HL-60/S4 treated with phorbol 12-myristate 13-acetate at 8.2 ng/mL for 4 days and 3 days (cell line): ENCODE results near the gene CIAO1.
"Not testable (repeated sequence)": the region's sequence is repeated elsewhere in the genome, so short reads cannot be mapped to it uniquely, and the experiment has no call there.

Source experiments
- in situ Hi-C: fragments of 300-500 bp; cut with MboI; formaldehyde crosslinking; loops from 2 replicates; pipeline ENCODE4 v1.15.0; 2022; ENCODE audit warnings: low sequenced_read_pairs

Gene CIAO1

DNA sequence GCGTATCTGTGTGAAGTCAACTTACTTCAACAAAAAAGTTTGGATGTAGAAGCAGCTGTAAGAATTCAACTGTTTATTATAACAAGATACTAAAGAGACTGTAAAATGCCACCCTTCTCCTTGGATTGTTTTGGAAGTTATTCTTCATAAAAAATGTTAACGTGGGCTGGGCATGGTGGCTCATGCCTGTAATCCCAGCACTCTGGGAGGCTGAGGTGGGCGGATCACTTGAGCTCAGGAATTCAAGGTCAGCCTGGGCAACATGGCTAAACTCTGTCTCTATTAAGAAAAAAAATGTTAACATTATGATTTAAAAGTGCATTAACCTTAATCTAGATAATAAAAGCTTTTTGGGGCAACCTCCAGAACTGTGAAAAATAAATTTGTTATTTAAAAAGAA lies 7.7 kb downstream of the CIAO1 start:
- in situ Hi-C loops, result loop anchor here (25.0 kb wide), 1 partner anchor 261 kb away; no protein-coding TSS in a partner anchor

DNA sequence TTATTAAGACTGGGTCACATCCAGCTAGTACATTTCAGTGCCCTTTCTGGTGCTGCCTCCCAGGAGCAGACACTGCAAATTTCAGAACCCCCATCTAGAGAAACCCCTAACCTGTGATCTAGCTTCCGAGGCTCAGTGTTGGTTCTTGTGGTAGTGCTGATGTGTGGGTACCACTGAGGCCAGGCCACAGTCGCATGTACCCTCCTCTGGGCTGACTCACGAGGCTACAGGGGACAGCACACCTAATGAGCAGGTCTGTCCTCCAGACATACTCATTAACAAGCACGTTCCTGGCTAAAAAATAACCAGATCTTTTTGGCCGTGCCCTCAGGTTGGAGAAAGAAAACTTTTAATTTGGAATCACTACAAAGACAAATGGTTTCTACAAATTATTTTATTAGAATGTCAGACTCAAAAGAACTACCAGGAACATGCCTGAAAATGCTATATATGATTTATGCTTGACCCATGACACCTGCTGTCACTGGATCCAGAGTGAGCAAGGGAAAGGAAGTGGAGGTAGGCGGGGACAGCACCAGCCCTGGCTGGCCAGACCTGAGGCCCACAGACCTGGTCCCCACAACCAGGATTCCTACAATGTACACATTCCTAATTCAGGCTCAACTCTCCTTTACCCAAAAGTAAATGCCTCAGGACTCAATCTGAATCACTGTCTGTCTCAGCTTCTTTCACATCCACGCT lies 8.5 kb downstream of the CIAO1 start:
- in situ Hi-C loops, result loop anchor here (25.0 kb wide), 1 partner anchor 262 kb away; no protein-coding TSS in a partner anchor

DNA sequence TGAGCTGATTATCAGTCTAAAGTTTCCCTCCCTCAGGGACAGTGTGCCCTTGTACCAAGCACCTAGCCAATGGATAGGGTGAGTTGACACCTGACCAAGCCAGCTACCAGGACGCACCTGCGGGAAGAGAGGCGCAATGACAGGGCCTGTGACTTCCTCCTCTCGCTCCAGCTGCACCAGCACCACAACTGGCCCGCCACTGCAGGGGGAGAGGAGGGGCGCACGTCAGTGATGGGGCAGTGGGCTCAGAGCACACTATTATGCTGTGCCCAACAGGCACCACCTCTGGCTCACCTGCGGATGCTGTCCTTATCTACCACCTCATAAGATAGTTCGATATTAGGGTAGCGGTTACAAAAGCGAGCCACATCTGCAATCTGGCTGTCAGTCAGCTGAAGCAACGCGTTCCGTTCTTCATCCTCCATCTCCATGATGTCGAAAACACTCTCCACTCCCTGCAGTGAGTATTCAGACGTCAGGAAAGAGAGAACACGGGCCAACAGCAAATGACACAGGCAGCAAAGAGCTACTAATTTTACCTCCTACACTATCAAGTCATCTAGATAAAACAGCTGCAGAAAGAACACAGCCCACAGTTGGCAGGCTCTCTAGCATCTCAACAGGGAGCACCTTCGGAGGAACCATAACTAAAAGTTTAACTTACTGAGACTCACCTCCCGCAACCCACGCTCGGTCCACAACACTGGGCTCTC lies 10.9 kb downstream of the CIAO1 start:
- in situ Hi-C loops, result no loop called here

DNA sequence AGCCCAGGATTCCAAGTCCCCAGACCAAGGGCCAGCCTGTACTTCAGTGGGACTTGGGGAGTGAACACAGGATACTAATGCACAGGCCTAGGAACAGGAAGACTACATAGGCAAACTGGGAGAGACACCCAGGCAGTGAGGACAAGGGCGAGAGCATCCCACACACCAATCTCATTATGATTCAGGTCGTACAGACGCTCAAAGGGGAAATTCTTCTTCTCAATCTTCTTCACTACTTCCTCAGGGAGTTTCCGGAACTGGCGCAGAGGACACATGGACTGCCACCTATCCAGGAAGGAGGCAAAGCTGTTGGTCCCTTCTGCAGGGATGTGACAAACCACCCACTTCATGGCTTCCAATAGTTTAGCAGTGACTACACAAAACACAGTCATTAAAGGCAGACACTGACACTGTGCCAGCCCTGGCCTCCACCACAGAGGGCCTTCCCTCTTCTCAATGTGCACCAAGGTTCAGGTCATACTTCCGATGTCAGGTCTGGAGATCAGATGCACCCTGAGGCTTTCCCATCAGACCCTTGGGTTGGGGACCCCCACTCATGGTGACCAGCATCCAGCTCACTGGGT lies 21.3 kb downstream of the CIAO1 start:
- in situ Hi-C loops, result no loop called here

DNA sequence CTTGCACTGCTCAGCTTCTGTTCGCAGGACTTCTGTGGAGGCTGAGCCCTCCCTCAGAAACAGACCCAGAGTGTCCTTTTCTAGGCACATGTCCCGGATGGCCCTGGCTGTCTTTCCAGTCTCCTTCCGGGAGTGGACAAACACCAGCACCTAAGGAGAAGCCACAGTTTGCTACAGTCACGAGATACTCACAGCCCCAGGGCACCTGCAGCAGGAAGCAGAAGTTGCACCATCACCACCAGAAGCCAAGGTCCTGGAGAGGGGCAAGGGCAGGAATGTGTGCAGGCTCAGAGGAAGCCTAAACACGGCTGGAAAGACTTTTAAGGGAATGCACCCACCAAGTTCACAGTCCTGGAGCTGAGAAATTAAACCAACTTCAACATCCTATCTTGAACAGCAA lies 25.7 kb downstream of the CIAO1 start:
- in situ Hi-C loops, result no loop called here

DNA sequence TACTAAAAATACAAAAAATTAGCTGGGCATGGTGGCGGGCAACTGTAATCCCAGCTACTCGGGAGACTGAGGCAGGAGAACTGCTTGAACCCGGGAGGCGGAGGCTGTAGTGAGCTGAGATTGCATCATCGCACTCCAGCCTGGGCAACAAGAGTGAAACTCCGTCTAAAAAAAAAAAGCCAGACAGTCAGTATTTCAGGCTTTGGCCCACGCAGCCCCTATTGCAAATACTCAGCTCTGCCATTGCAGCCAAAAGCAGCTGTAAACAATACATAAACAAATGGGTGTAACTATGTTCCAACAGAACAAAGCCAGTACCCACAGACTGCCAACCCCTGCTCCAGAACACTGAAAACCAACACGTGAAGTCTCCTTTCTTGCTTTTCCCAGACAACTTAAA lies 28.2 kb downstream of the CIAO1 start:
- in situ Hi-C loops, result not testable (repeated sequence)

DNA sequence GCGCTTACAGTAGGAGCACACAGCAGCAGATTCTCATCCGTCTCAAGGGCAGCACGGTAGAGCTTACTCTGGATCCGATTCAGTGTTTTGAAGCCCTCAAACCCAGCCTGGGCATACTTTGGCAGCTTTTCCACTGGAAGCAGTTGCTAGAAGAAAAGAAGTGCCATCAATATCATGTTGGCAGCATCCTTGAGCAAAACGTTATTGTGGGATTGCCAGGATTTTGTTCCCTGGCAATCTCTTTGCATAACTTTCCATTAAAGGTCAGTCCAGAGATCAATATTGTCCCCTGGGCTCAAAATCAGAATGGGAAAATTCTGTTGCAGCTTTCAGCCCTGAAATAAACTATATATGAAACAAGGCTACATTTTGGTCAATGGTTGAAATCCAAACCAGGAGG lies 30.9 kb downstream of the CIAO1 start:
- in situ Hi-C loops, result no loop called here

DNA sequence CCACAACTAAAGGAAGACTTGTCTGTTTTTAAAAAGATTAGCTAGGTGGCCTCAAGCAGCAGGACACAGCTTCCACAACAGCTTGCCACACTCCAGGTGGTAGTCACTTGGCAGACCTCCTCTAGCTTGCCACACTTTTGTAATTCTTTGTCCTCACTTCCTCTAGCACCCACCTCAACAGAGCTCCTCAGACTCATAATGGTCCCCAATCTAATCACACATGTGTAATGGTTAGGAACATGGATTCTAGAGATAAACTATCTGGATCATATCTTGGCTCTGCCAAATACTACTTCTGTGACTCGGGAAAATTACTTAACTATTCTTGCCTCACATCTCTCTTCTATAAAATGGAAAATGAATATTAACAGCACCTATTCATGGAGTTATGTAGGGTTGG lies 35.8 kb downstream of the CIAO1 start:
- in situ Hi-C loops, result no loop called here

DNA sequence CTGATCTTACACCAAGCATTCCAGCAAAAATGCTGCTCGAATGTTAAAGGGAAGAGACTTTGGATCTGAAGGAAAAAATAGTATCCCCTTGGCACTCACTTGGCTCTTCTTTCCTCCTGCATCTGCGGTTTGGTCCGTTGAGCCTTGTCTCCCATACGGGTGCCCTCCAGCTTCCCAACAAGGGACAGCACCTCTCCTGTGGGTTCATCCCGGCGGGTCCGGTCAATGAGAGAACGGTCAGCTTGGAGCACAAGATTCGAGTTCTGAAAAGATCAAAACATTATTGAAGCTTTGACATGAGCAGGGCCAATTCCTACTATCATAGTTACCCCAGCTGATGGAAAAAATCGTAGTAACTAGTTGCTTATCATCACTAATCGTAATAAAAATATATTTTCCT lies 38.6 kb downstream of the CIAO1 start:
- in situ Hi-C loops, result no loop called here

DNA sequence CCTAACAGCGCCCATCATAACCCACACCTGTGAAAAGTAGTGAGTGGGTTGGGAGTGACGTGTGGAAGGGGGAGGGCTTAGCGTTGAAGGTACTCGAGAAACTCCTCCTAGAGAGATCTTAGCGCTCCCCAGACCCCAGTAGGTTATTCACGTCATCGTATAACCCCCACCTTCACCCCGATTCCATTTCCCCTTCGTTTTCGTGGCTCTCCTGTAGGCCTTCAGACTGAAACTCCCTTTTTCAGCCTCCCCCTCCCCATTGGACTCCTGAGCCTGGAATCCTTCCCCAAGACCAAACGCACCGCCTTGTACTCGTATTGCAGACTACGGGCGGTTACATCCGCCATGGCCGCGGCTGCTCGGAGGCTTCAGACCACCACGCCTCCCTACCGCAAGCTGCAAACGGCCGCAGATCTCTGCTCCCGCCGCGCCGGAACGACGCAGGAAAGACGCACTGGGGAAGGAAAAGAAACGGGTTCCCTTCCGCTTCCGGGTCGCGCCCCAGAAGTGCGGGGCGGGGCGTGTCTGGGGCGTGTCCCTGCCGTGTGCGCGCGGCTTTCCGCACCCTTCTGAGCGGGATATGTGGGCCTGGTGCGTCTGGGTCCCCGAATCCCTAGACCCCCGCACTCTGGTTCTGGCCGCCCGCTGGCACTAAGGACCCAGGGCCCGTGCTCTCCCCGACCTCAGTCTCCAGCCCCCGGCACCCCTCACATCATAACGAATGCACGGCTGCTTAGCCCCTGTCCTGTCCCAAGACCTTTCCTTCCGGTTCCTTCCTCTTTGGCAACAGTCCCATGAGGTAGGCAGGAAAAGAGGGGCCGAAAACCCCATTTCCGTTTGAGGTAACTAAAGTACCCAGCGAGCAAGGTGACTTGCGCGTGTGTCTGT lies 39.3 kb downstream of the CIAO1 start, which contains the start of gene SNRNP200:
SNRNP200 (minus strand) TSS at position 456 of the 888 bp plus-strand sequence; CDS start at position 347, 109 bp downstream.
- in situ Hi-C loops, result no loop called here

DNA sequence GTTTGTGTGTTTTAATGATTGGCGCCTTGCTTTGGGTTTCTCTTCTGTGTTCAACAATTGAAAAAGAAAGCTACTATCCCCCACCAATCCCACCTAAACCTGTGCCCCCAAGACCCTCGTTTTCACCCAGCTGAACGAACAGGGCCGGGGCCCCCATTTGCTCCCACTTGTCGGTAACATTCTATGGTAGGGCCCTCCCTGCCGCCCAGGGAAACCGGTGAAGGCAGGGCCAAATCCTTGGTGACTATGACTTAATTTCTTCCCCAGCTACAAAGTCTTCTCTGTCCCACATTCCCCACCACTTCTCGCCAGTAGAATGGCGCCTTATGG lies 39.9 kb downstream of the CIAO1 start:
- in situ Hi-C loops, result no loop called here

DNA sequence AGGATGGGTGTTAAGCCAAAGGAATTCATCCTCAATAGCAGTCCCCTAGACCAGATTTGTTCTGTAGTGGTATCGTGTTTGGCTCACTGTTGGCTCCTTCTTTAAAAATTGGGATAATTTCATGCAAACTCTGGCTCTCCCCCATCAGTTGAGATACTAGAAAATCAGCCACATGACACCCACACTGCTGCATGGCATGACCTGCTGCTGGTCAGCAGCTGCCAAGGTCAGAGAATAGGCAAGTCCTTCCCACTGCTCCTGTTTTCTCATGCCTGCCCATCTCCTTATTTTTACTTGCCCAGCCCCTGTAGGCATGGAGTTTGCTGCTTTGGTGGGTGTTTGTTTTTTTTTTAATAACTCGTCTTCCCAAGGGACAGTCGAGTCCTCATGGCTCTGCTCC lies 40.3 kb downstream of the CIAO1 start:
- in situ Hi-C loops, result no loop called here

DNA sequence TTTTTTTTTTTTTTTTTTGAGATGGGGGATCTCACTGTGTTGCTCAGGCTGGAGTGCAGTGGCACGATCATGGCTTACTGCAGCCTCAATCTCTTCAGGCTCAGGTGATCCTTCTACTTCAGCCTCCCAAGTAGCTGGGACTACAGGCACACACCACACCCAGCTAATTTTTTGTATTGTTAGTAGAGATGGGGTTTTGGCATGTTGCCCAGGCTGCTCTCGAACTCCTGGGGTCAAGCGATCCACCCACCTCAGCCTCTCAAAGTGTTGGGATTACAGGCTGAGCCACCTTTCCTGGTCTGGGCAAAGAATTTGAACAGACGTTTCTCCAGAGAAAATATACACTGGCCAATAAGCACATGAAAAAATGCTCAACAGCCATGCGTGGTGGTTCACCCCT lies 42.2 kb downstream of the CIAO1 start:
- in situ Hi-C loops, result no loop called here

DNA sequence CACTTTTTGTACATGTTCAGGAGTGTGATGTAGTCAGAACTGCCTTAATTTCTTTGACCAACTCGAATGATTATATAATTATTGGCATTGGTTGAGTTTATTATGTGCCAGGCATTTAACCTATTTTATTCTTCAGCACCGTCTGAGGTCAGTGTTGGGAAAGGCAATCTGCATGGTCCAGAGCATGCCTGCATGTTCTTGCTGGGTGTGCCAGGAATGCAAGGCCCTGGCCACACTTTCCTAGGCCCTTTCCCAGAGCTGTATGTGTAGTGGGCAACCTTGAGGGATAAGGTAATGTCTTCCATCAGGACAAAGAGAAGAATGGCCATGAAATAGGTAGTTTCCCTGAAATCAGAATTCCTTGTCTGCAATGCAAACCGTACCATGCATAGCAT lies 49.0 kb downstream of the CIAO1 start:
- in situ Hi-C loops, result no loop called here

DNA sequence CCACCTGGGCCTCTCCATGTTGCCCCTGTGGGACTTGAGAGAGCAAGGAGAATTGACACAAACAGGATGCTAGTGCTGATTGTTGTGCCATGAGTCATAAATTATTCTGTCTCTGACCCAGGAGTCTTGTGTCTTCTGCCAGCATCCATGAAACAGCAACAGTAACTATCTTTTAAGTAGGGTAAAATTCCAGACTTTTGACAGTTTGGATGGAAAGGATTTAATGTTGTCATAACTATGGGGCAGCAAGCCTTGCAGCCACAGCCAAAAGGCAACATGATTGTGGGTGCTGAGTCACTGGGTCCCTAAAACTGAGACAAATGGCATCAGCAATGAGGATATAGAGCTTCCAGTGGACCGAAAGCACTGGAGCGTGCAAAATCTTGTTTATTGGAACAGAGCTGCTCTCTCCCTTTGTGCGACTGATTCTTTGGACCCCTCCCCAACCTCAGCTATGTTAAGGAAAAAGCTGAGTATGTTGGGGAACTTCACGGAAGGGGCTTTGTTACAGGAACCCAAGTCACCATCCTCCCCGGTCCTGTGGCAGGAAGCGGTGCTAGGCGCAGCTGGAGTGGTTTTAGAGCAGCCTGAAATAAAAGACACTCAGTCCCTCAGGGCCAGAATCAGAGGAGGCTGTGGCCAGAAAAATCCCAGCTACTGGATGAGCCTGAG lies 49.5 kb downstream of the CIAO1 start:
- in situ Hi-C loops, result no loop called here

DNA sequence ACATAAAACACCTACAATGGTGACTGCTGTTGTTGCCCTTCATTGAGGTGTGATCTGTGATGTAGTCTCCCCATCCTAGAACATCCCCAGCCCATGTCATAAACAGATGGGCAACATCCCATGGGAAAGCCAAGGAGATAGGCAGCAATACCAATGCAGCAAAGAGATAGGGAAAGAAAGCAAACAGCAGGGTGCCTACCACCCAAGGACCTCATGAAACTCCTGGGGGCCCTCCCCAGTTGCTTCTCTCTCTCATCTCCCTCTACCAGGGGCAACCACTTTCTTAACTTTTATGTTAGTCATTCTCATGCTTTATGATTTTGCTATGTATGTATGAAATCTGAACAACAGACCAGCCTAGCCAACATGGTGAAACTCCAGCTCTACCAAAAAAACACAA lies 51.0 kb downstream of the CIAO1 start:
- in situ Hi-C loops, result no loop called here

DNA sequence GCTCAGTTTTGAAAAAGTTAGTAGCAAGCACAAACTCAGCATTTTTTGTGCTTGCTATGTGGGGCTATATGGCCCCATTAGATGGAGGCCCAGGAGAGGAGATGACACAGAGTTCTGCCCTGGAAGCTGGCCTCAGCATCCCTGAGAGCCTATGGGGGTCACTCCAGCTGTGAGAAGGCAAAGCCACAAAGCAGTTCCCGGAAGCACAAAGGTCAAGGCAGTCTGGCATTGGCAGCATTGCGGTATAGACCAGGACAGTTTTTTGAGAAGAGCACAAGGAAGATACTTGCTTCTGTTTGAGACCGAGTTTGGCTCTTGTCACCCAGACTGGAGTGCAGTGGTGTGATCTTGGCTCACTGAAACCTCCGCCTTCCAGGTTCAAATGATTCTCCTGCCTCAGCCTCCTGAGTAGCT lies 51.6 kb downstream of the CIAO1 start:
- in situ Hi-C loops, result no loop called here

DNA sequence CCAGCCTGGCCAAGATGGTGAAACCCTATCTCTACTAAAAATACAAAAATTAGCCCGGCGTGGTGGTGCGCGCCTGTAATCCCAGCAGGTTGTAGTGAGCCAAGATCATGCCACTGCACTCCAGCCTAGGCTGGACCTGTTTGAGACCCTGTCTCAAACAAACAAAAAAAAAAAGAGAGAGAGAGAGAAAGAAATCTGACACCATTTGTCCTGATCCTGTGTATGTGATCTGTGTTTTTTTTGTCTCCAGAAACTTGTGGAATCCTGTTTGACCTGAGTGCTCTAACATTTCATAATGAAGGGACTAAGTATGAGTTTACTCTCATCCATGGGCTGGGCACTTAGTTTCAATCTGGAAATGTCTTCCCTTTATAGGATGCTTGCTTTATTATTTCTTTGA lies 52.7 kb downstream of the CIAO1 start:
- in situ Hi-C loops, result no loop called here

DNA sequence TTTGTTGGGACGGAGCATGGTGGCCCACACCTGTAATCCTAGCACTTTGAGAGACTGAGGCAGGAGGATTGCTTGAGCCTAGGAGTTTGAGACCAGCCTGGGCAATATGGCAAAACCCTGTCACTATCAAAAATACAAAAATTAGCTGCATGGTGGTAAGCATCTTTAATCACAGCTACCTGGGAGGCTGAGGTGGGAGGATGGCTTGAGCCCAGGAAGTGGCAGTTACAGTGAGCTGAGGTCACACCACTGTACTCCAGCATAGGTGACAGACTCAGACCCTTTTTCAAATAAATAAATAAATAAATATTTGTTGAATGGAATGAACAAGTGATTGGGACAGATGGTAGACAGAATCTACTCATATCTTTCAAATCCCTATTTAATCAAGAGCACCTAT lies 53.4 kb downstream of the CIAO1 start:
- in situ Hi-C loops, result no loop called here

DNA sequence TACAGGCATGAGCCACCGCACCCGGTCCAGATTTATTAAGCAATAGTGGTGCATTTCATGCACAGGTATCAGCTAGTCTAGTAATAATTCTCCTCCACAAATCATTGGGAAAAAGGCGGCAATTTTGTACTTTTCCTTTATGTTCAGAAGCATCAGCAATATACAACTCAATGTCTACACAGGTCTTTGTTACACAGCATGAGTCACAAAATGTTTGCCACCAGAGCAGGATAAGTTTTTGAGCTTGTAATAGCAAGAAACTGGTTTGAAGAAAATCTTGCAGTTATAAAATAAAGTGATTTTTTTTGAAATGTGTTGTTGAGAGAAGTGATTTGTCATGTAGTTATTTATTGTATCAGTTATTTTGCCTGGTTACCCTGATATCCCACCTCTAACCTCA lies 54.3 kb downstream of the CIAO1 start:
- in situ Hi-C loops, result no loop called here
